IgD-negative memory B cell (primary cell): ENCODE results near the gene RTL1. TPM values are rescaled to one million over a fixed set of nuclear protein-coding genes. Genes with fewer than 3 reads are reported as not detected.

ENCODE experiments used
- H3K27ac Mint-ChIP-seq, 3 donors: one replicate each; pipeline ENCODE4 v1.8.0; 2020 to 2022; ENCODE audit warnings: mild to moderate bottlenecking in 3 of 3, mixed read lengths in 3 of 3, moderate library complexity in 1 of 3
- H3K27me3 Mint-ChIP-seq: one replicate; pipeline ENCODE4 v1.8.0; 2021; ENCODE audit warnings: mixed read lengths
- H3K36me3 Mint-ChIP-seq: one replicate; pipeline ENCODE4 v1.8.0; 2020; ENCODE audit warnings: mild to moderate bottlenecking, mixed read lengths
- H3K4me1 Mint-ChIP-seq, 3 donors: one replicate each; pipeline ENCODE4 v1.8.0; 2020 to 2022; ENCODE audit warnings: mixed read lengths in 3 of 3, mild to moderate bottlenecking in 1 of 3
- H3K4me3 Mint-ChIP-seq, 4 donors: one replicate each; pipeline ENCODE4 v1.8.0; 2020 to 2022; ENCODE audit warnings: mild to moderate bottlenecking in 4 of 4, mixed read lengths in 4 of 4, moderate library complexity in 3 of 4
- H3K9me3 Mint-ChIP-seq, 3 donors: one replicate each; pipeline ENCODE4 v1.8.0; 2020 to 2021; ENCODE audit warnings: mixed read lengths in 3 of 3, mild to moderate bottlenecking in 1 of 3
- polyA plus RNA-seq: library from polyadenylated mRNA; unstranded; fragments of 300-500 nt; fragmentation: Illumina TruSeq; gene quantifications from one replicate; pipeline ENCODE4 v1.2.3, GENCODE V29; 2021

Gene RTL1
- polyA plus RNA-seq, 1 donor from 2014 or later, result not detected

GRCh38 chr14:100844082-100844408 is 59.5 kb downstream of the RTL1 start:
- no peaks in the 10 kb centered on the region for H3K4me1 Mint-ChIP-seq
- no peaks in the 10 kb centered on the region for H3K36me3 Mint-ChIP-seq
- H3K27ac Mint-ChIP-seq, result no peak overlapping the region
- H3K4me3 Mint-ChIP-seq, result no peak overlapping the region
- H3K9me3 Mint-ChIP-seq, result no peaks in the 10 kb centered on the region
- H3K27me3 Mint-ChIP-seq, result peaks cover 1% of the 10 kb centered on the region

GRCh38 chr14:100842799-100843198 is 60.7 kb downstream of the RTL1 start:
- Mint-ChIP-seq H3K9me3 (no peaks in the 10 kb centered on the region), H3K4me1 (no peaks in the 10 kb centered on the region), H3K4me3 (no peak overlapping the region), H3K27me3 (peaks cover 1% of the 10 kb centered on the region), H3K36me3 (no peaks in the 10 kb centered on the region), H3K27ac (no peak overlapping the region)

GRCh38 chr14:100841761-100842403 is 61.6 kb downstream of the RTL1 start:
- no peak overlapping the region for H3K27ac Mint-ChIP-seq
- H3K4me1 Mint-ChIP-seq, result no peaks in the 10 kb centered on the region
- no peaks in the 10 kb centered on the region for H3K9me3 Mint-ChIP-seq
- no peak overlapping the region for H3K4me3 Mint-ChIP-seq
- peaks cover 1% of the 10 kb centered on the region for H3K27me3 Mint-ChIP-seq
- H3K36me3 Mint-ChIP-seq, result no peaks in the 10 kb centered on the region

GRCh38 chr14:100841066-100841760 is 62.3 kb downstream of the RTL1 start:
- Mint-ChIP-seq H3K36me3 (no peaks in the 10 kb centered on the region), H3K27ac (no peak overlapping the region), H3K4me1 (peaks cover 0 to 2% (median 0%) of the 10 kb centered on the region in 3 donors), H3K27me3 (peaks cover 1% of the 10 kb centered on the region), H3K4me3 (no peak overlapping the region), H3K9me3 (no peaks in the 10 kb centered on the region)

GRCh38 chr14:100840286-100841065 is 63.0 kb downstream of the RTL1 start:
- H3K27ac Mint-ChIP-seq, result no peak overlapping the region
- H3K36me3 Mint-ChIP-seq, result no peaks in the 10 kb centered on the region
- H3K4me3 Mint-ChIP-seq, result no peak overlapping the region
- peaks cover 0 to 2% (median 0%) of the 10 kb centered on the region in 3 donors for H3K4me1 Mint-ChIP-seq
- H3K27me3 Mint-ChIP-seq, result peaks cover 3% of the 10 kb centered on the region
- no peaks in the 10 kb centered on the region for H3K9me3 Mint-ChIP-seq

- Mint-ChIP-seq H3K27me3 (peaks cover 3% of the 10 kb centered on the region), H3K9me3 (no peaks in the 10 kb centered on the region), H3K27ac (no peak overlapping the region), H3K4me3 (no peak overlapping the region), H3K4me1 (peaks cover 0 to 2% (median 0%) of the 10 kb centered on the region in 3 donors), H3K36me3 (no peaks in the 10 kb centered on the region)
These were observed 63.8 kb downstream of the RTL1 start for GRCh38 chr14:100839681-100840111.

- Mint-ChIP-seq H3K27me3 (peaks cover 3% of the 10 kb centered on the region), H3K36me3 (no peaks in the 10 kb centered on the region), H3K9me3 (no peaks in the 10 kb centered on the region), H3K4me1 (peaks cover 0 to 2% (median 0%) of the 10 kb centered on the region in 3 donors), H3K27ac (no peak overlapping the region), H3K4me3 (no peak overlapping the region)
These were observed 64.3 kb downstream of the RTL1 start for GRCh38 chr14:100839315-100839585.

- no peak overlapping the region for H3K27ac Mint-ChIP-seq
- no peaks in the 10 kb centered on the region for H3K9me3 Mint-ChIP-seq
- H3K4me3 Mint-ChIP-seq, result no peak overlapping the region
- no peaks in the 10 kb centered on the region for H3K36me3 Mint-ChIP-seq
- H3K4me1 Mint-ChIP-seq, result peaks cover 0 to 2% (median 0%) of the 10 kb centered on the region in 3 donors
- peaks cover 3% of the 10 kb centered on the region for H3K27me3 Mint-ChIP-seq
These were observed 64.8 kb downstream of the RTL1 start for GRCh38 chr14:100838493-100839314.

- peaks cover 0 to 2% (median 0%) of the 10 kb centered on the region in 3 donors for H3K4me1 Mint-ChIP-seq
- no peak overlapping the region for H3K4me3 Mint-ChIP-seq
- no peaks in the 10 kb centered on the region for H3K36me3 Mint-ChIP-seq
- peaks cover 4% of the 10 kb centered on the region for H3K27me3 Mint-ChIP-seq
- no peak overlapping the region for H3K27ac Mint-ChIP-seq
- H3K9me3 Mint-ChIP-seq, result peaks cover 0 to 2% (median 0%) of the 10 kb centered on the region in 3 donors
These were observed 65.6 kb downstream of the RTL1 start for GRCh38 chr14:100837805-100838350.

GRCh38 chr14:100836941-100837804 is 66.3 kb downstream of the RTL1 start:
- H3K9me3 Mint-ChIP-seq, result peaks cover 0 to 2% (median 0%) of the 10 kb centered on the region in 3 donors
- peaks cover 0 to 2% (median 0%) of the 10 kb centered on the region in 3 donors for H3K4me1 Mint-ChIP-seq

GRCh38 chr14:100836311-100836805 is 67.2 kb downstream of the RTL1 start:
- peaks cover 0 to 2% (median 0%) of the 10 kb centered on the region in 3 donors for H3K4me1 Mint-ChIP-seq
- H3K4me3 Mint-ChIP-seq, result no peak overlapping the region
- peak overlapping the region in 1 of 3 donors; percentile 59 for H3K27ac Mint-ChIP-seq
- peaks cover 0 to 2% (median 0%) of the 10 kb centered on the region in 3 donors for H3K9me3 Mint-ChIP-seq
- H3K36me3 Mint-ChIP-seq, result no peaks in the 10 kb centered on the region
- peaks cover 6% of the 10 kb centered on the region for H3K27me3 Mint-ChIP-seq

More at GRCh38 chr14:100836941-100837804, 66.3 kb downstream of the RTL1 start:
- Mint-ChIP-seq H3K4me3 (no peak overlapping the region), H3K27me3 (peaks cover 6% of the 10 kb centered on the region), H3K36me3 (no peaks in the 10 kb centered on the region), H3K27ac (no peak overlapping the region)

GRCh38 chr14:100835548-100836310 is 67.8 kb downstream of the RTL1 start:
- no peak overlapping the region for H3K4me3 Mint-ChIP-seq
- peaks cover 6% of the 10 kb centered on the region for H3K27me3 Mint-ChIP-seq
- peaks cover 0 to 2% (median 0%) of the 10 kb centered on the region in 3 donors for H3K9me3 Mint-ChIP-seq
- H3K36me3 Mint-ChIP-seq, result no peaks in the 10 kb centered on the region
- peaks cover 0 to 2% (median 0%) of the 10 kb centered on the region in 3 donors for H3K4me1 Mint-ChIP-seq
- no peak overlapping the region for H3K27ac Mint-ChIP-seq
